ES-I3 (cell line): ENCODE data around the gene TUB.

Experiments
- H3K36me3 ChIP-seq: 2 replicates; pipeline ENCODE4 v1.6.1; 2013; ENCODE audit warnings: mild to moderate bottlenecking, low read length, control low read depth, moderate library complexity; ENCODE audit not compliant: insufficient read depth
- H3K4me1 ChIP-seq: 2 replicates; pipeline ENCODE4 v1.6.1; 2013; ENCODE audit warnings: mild to moderate bottlenecking, control low read depth, low read length; ENCODE audit not compliant: insufficient read depth
- H3K9ac ChIP-seq: 2 replicates; pipeline ENCODE4 v1.6.1; 2013; ENCODE audit warnings: low read depth, mild to moderate bottlenecking, low read length, moderate library complexity
- H3K9me3 ChIP-seq: 2 replicates; pipeline ENCODE4 v1.6.1; 2013; ENCODE audit warnings: mild to moderate bottlenecking, low read length, moderate library complexity; ENCODE audit not compliant: control insufficient read depth, insufficient read depth

Gene TUB

DNA sequence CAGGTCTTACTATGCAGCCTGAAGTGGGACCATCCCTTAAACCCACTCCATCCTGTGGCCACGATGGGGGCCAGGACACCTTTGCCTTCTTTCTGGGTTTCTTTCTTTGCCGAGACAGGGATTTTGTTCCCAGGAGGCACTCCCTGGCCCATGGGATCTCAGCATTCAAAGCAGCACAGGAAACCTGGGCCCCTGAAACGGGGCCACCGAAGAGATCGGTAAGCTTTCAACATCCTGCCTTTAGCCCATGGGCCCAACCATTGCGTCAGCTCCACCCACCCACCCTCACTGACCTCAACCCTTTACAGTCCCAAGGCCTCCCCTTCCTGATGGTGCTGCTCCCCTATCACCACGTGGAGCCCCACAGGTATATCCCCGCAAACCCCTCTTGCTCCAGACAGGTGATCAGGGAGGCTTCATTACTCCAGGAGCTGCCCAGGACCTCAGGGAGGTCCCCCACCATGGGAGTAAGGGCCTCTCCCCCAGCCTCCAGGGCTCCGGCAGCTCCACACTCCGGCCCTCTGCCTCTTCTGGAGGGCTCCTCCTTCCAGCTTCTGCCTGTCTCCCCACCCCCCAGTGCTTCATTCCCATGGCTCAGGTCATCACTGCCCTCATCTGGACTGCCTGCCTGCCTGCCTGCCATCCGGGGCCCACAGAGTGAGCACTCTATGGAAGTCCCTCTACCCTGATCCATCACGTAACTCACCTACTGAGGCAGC is 42.0 kb upstream of the TUB start:
- H3K4me1 ChIP-seq = no peaks in the 10 kb centered on the region
- H3K9me3 ChIP-seq = no peaks in the 10 kb centered on the region; the same call in 1 of the 2 replicates
- no peak overlapping the region for H3K9ac ChIP-seq
- H3K36me3 ChIP-seq = no peaks in the 10 kb centered on the region

DNA sequence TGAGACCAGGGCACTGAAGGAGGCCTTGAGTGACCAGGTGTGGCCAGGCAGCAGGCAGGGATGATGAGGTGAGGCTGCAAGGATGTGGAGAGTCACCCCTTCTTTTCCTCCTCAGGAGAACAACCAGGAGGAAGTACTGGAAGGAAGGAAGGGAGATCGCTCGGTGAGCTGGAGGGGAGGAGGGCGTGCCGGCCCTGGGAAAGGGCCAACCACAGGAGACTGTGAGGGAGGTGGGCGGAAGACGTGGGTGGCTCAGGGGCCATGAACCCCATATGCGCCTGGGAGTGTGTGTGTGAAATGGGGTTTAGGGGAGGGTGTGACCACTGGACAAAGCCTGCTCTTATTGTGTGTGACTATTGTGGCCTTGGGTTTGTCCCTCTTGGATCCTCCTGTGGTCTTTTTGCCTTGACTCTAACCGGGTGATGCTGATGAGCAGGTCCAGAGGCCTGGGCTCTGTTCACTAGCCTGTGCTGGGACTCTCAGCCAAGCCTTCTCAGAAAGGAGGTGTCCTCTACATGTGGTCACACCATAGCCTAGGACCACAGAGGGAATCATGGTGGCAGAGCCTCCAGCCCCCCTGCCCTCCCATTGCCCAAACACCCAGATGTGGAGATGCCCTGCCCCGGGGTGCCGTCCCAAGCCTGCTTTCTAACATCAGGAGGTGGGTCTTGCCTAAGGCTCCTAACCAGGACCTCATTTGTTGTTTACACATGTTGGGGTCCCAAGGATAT is 41.3 kb upstream of the TUB start:
- Histone ChIP-seq H3K9ac (no peak overlapping the region), H3K4me1 (no peaks in the 10 kb centered on the region), H3K36me3 (no peaks in the 10 kb centered on the region), H3K9me3 (no peaks in the 10 kb centered on the region; the same call in 1 of the 2 replicates)

DNA sequence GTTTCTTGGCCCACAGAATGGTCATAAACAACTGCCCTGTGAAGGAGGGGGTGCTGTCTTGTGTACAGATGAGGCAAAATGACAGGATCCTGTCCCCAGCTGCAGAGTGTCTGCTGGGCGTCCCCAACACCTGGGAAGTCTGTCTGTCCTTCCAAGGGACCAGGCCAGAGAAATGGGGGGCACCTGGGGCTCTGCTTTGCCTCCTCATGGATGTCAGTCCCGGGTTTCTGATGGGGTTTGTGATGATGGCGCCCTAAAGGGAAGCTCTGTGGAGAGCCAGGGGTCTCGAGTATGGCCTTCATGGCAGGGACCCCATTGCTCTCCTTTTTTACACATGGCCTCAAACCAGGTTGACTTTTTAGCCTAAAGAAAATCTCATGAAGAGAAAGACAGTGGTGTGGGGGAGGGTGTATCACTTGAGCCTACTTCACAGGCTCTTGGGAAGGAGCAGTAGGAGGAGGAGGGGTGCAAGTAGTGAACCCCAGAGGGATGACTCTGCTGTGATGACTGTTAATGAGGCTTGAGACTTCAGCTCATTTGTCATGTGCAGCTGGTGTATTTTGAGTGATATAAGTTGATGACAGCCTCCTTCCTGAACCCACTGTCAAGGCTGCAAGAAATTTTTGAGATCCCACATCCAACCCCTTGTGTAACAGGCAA is 40.6 kb upstream of the TUB start:
- no peak overlapping the region for H3K9ac ChIP-seq
- H3K4me1 ChIP-seq = no peaks in the 10 kb centered on the region
- no peaks in the 10 kb centered on the region; the same call in 1 of the 2 replicates for H3K9me3 ChIP-seq
- H3K36me3 ChIP-seq = no peaks in the 10 kb centered on the region

DNA sequence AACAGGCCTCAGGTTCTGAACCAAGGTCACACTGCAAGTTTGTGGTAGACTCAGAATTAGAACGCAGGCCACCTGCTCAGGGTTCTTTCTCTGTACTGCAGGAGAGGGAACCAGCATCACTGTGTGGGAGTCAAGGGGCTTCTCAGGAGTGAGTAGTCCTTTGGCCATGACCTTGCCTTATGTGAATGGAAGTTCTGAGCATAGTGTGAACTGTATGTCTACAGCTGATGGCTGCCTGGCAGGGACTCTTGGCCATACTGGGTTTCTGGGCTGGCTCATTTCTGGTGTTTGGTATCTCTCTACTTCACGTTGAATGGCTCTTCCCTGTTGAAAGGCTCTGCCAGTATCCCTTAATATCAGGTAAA is 40.1 kb upstream of the TUB start:
- H3K36me3 ChIP-seq = no peaks in the 10 kb centered on the region
- H3K9me3 ChIP-seq = no peaks in the 10 kb centered on the region; the same call in 1 of the 2 replicates
- no peaks in the 10 kb centered on the region for H3K4me1 ChIP-seq
- H3K9ac ChIP-seq = no peak overlapping the region

DNA sequence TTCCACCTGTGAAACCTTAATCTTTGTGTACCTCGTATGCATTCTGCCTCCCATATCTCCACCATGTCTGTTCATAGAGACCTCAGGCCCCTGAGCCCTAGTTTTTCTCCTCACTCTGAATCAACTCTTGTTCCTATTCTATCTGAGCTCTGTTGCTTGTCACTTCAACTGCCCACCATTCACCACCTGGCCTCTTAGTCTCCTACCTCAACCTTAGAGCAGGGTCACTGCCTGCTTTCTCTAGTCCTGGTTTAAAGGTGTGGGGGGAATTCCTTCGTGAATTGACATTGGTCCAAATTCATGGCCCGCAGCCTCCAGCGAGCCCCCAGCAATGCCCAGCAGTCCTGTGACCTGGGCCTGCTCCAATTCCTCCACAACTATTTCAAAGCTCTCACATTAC is 39.4 kb upstream of the TUB start:
- Histone ChIP-seq H3K9ac (no peak overlapping the region), H3K4me1 (no peaks in the 10 kb centered on the region), H3K36me3 (no peaks in the 10 kb centered on the region), H3K9me3 (no peaks in the 10 kb centered on the region; the same call in 1 of the 2 replicates)

DNA sequence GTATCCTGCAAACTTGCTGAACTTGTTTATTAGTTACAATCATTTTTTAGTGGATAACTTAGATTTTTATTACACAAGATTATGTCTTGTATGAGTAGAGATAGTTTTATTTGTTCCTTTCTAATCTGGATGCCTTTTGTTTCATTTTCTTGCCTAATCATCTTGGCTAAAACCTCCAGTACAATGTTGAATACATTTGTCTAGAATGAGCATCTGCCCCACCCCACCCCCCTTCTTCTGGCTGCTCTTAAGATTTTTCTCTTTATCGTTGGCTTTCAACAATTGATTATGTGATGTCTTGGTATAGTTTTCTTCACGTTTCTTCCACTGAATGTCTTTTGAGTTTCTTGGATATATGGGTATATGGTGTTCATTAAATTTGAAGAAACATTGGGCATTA is 37.3 kb upstream of the TUB start:
- H3K9me3 ChIP-seq = no peaks in the 10 kb centered on the region; the same call in 1 of the 2 replicates
- no peak overlapping the region for H3K9ac ChIP-seq
- no peaks in the 10 kb centered on the region for H3K4me1 ChIP-seq
- no peaks in the 10 kb centered on the region for H3K36me3 ChIP-seq

DNA sequence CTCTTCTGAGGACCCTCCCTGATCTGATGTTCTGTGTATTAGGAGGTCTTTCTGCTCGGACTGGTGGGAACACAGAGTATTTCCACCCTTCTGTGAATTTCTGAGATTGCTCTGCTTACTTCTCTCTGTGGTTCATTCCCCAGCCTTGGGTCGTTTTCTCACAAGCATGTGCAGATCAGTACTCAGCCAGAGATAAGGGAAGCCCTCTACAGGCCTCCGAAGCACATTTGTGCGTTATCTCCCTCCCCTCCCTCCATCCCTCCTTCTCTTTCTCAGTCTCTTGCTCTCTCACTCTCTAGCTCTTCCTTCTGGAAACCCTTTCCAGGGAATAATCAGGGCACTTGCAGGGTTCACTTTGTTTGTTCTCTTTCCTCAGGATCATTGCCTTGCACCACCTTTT is 35.2 kb upstream of the TUB start:
- Histone ChIP-seq H3K4me1 (no peaks in the 10 kb centered on the region), H3K36me3 (no peaks in the 10 kb centered on the region), H3K9me3 (no peaks in the 10 kb centered on the region; the same call in 1 of the 2 replicates), H3K9ac (no peak overlapping the region)

DNA sequence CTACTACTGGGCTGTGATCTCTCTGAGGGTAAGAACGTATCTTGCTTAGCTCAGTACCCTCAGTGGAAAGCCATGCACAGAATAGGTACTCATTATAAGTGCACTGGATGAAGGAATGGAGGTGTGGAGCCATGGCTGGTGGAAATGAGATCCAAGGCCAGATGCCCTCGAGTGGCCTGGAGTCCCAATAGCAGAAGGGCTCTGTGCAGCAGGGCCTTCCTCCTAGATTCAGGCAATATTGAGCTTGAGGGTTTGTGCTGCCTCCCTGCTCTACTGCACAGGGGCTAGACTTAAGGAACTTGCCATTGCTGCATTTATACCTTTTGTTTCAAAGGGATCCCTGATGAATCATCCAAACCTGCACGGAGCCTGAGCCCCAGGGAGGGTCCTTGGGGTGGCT is 33.6 kb upstream of the TUB start:
- no peaks in the 10 kb centered on the region; the same call in 1 of the 2 replicates for H3K9me3 ChIP-seq
- no peak overlapping the region for H3K9ac ChIP-seq
- H3K4me1 ChIP-seq = no peaks in the 10 kb centered on the region
- no peaks in the 10 kb centered on the region for H3K36me3 ChIP-seq

DNA sequence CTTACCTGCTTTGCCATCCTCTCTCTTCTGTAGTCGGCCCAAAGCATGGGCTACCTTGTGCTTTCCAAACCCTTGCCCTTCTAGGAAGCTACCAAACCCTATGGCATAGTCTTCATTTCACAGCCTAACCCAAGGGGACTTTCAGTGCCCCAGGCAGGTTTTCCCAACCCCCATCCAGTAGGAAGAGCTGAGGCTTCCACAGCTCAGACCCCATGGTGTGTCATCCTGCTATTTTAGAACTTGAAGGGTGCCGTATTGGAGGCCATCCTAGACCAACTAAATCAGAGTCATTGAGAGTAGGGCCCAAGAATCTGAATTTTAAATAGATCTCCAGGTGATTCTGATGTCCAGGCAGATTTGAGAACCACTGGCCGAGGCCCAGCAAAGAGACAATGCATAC is 31.9 kb upstream of the TUB start:
- H3K9ac ChIP-seq = no peak overlapping the region

DNA sequence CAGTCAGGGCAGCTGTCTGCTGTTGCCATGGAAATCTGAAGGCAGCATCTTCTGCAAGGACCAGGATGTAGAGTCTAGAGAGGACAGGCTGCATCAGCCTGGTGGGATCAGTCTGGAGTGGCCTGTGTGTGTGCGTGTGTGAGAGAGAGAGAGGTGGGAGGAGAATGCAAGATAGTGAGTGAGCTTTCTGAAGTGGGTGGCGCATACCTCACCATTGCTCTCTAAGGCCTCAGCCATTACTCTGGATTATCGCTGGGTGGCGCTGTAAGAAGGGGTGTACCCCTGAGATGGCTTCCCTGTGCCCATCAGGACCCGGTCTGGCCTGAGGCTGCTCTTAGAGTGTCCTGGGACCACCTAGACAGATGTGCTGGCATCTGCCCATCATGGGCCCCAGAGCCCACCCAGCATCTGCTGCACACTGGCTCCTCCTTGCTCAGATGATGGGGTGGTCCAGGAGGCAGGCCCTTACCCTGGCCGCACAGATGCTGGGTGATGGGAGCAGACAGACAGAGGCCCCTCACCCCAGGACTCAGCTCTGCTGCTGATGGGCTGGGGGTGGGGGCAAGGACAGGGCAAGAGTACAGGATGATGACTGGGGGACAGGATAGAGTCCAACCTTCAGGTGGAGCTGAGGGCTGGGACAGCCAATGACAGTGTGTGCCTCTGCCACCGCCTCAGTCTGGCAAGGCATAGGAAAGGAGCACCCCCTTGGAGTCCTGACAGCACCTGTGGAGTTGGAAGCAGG is 25.7 kb upstream of the TUB start:
- no peaks in the 10 kb centered on the region for H3K9me3 ChIP-seq
- no peaks in the 10 kb centered on the region for H3K36me3 ChIP-seq
- no peaks in the 10 kb centered on the region for H3K4me1 ChIP-seq
- H3K9ac ChIP-seq = no peak overlapping the region

More for the DNA sequence above, 31.9 kb upstream of the TUB start:
- no peaks in the 10 kb centered on the region for H3K4me1 ChIP-seq
- no peaks in the 10 kb centered on the region for H3K36me3 ChIP-seq
- no peaks in the 10 kb centered on the region for H3K9me3 ChIP-seq

DNA sequence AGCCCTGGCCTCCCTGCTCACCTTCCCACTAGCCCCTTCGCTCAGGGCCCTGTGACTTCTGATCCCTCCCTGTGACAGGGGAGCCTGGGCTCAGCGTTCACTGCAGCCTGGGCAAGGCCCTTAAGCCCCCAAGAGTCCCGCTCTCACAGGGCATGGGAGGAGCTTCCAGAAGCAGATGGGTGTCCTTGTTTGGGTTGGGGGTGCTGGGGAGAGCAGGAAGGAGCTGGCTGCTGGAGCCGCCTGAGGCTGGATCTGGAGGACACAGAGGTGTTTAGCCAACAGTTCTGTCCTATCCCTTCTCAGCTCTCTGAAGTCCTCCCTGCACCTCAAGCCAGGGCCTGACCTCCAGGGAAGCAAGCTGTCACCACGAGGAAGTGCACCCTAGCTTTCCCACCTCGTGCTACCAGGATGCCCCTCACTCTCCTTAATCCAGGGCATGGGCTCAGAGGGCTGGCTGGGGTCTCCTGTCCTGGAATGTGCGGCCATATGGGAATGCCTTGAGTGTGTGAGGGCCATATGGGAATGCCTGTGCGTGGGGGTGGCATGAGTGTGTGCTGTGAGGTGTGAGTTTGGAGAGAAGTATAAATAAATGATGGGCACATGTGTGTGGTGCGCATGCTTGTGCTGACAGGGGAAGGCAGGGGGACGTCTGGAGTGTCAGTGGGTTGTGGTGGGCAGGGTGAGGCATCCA is 25.0 kb upstream of the TUB start:
- H3K9me3 ChIP-seq = no peaks in the 10 kb centered on the region
- H3K36me3 ChIP-seq = no peaks in the 10 kb centered on the region
- H3K9ac ChIP-seq = no peak overlapping the region
- no peaks in the 10 kb centered on the region for H3K4me1 ChIP-seq

DNA sequence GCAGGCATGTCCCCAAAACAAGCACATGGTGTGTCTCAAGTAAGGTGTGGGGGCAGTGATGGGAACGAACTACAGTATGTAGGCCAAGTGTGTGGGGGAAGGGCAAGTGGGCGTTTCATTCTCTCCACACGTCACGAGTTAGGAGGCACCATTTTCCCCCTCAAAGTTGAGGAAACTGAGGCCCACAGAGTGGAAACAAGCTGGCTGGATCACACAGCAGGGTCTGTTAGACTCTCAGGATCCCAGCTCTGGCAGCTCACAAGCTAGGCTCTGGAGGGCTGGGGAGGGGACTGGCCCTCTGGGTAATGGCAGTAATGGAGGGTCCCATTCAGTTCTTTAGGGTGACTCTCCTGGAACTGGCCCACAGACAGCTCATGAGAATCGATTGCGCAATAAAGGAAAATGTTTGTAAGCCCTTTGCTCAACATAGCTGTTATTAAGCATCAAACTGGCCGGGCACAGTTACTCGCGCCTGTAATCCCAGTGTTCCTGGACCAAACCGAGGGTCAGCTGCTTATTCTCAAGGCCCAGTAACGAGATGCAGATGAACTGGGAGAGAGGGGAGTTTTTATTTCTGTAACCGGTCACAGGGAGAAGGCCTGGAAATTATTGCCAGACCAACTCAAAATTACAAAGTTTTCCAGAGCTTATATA is 24.1 kb upstream of the TUB start:
- Histone ChIP-seq H3K9ac (no peak overlapping the region), H3K4me1 (no peaks in the 10 kb centered on the region), H3K36me3 (no peaks in the 10 kb centered on the region), H3K9me3 (no peaks in the 10 kb centered on the region)

DNA sequence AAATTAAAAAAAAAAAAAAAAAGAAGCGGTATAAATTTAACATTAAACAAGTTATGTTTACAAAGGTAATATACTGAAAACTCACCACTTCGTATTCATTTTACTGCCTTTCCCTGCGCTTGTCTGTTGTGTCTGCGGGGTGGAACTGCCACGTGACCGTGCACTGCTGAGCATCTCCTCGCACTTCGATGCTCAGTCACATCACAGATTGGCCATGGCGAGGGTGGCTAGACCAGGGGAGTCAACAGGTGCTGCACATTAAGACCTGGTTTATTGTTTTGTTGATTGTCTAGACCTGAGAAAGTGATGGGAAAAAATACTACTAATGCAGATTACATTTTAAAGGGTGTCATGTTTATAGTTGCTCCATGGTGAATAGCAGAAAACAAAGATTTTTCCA is 22.8 kb upstream of the TUB start:
- Histone ChIP-seq H3K4me1 (no peaks in the 10 kb centered on the region), H3K9me3 (no peaks in the 10 kb centered on the region), H3K9ac (no peak overlapping the region), H3K36me3 (no peaks in the 10 kb centered on the region)
